Measurements from ENCODE around the gene ARMC2. TPM values are rescaled to one million over a fixed set of nuclear protein-coding genes. Genes with fewer than 3 reads are reported as not detected.
"Not testable (repeated sequence)": the region's sequence is repeated elsewhere in the genome, so short reads cannot be mapped to it uniquely, and the experiment has no call there.

ARMC2 gene
- total and polyA plus RNA-seq, 2 donors (not counting 3 experiments of a cell fraction or from before 2014, with no cell fraction given), result 1.7 to 3.7 TPM

GRCh38 chr6:108865751-108866286 is 17.6 kb downstream of the ARMC2 start:
- H3K9me3 ChIP-seq (replicated peaks; ENCODE audit: control insufficient read depth, insufficient read depth, low read length); H3K4me3 ChIP-seq (replicated peaks in 1 of 3; ENCODE audit: insufficient read depth in 1 of 3, low read depth in 1 of 3, low read length in 3 of 3); H3K27ac ChIP-seq (ENCODE audit: insufficient read depth, low read depth, low read length); H3K4me1 ChIP-seq (ENCODE audit: control insufficient read depth, extremely low read depth, insufficient read depth, low read length); DNase-seq (ENCODE audit: low read depth, low spot score); H4K20me1 ChIP-seq (replicated peaks; ENCODE audit: control insufficient read depth, extremely low read depth, insufficient read depth, low read length); FAIRE-seq; H3K4me2 ChIP-seq (ENCODE audit: insufficient read depth, low read length); H3K36me3 ChIP-seq (ENCODE audit: control insufficient read depth in 2 of 2, extremely low read depth in 1 of 2, insufficient read depth in 2 of 2, low read length in 2 of 2); intact Hi-C loops (cut with micrococcal nuclease); H3K79me2 ChIP-seq (ENCODE audit: control insufficient read depth, insufficient read depth, low read length); H2AFZ ChIP-seq (ENCODE audit: low read depth, low read length); H3K9ac ChIP-seq (replicated peaks; ENCODE audit: extremely low read depth, insufficient read depth, low read length); BruUV-seq (replicated peaks); dilution Hi-C loops (cut with MboI; ENCODE audit: extremely low pct_ligation_motif_present, low sequenced_read_pairs); POLR2A ChIA-PET; H3K9me1 ChIP-seq (replicated peaks; ENCODE audit: control insufficient read depth, extremely low read depth, insufficient read depth, low read length); H3K27me3 ChIP-seq (ENCODE audit: control insufficient read depth in 2 of 2, insufficient read depth in 2 of 2, low read length in 2 of 2): not testable (repeated sequence)
- CTCF ChIA-PET, result interaction anchor here (0.6 to 1.7 kb wide), 6 partner anchors 9 to 545 kb away, joined by 3 to 5 read pairs (median 4); no protein-coding TSS in a partner anchor

- Histone ChIP-seq H3K9me1 (replicated peaks; ENCODE audit: control insufficient read depth, extremely low read depth, insufficient read depth, low read length) (no peaks in the 10 kb centered on the region), H3K27me3 (ENCODE audit: control insufficient read depth in 2 of 2, insufficient read depth in 2 of 2, low read length in 2 of 2) (no peaks in the 10 kb centered on the region), H3K4me2 (ENCODE audit: insufficient read depth, low read length) (no peak overlapping the region), H3K9me3 (replicated peaks; ENCODE audit: control insufficient read depth, insufficient read depth, low read length) (no peaks in the 10 kb centered on the region), H3K79me2 (ENCODE audit: control insufficient read depth, insufficient read depth, low read length) (no peaks in the 10 kb centered on the region), H4K20me1 (replicated peaks; ENCODE audit: control insufficient read depth, extremely low read depth, insufficient read depth, low read length) (no peaks in the 10 kb centered on the region), H2AFZ (ENCODE audit: low read depth, low read length) (no peak overlapping the region), H3K4me3 (replicated peaks in 1 of 3; ENCODE audit: insufficient read depth in 1 of 3, low read depth in 1 of 3, low read length in 3 of 3) (no peak overlapping the region), H3K27ac (ENCODE audit: insufficient read depth, low read depth, low read length) (no peak overlapping the region), H3K4me1 (ENCODE audit: control insufficient read depth, extremely low read depth, insufficient read depth, low read length) (no peaks in the 10 kb centered on the region), H3K36me3 (ENCODE audit: control insufficient read depth in 2 of 2, extremely low read depth in 1 of 2, insufficient read depth in 2 of 2, low read length in 2 of 2) (no peaks in the 10 kb centered on the region), H3K9ac (replicated peaks; ENCODE audit: extremely low read depth, insufficient read depth, low read length) (no peak overlapping the region)
- CTCF ChIA-PET, result interaction anchor here (1.5 to 1.7 kb wide), 2 partner anchors 10 to 12 kb away, joined by 3 to 4 read pairs; no protein-coding TSS in a partner anchor
- BruUV-seq (replicated peaks), result no TSS peak
- no peak for FAIRE-seq
- POLR2A ChIA-PET, result no interaction called here
- no peak for DNase-seq (ENCODE audit: low read depth, low spot score)
- intact Hi-C loops (cut with micrococcal nuclease), result no loop called here
- TF ChIP-seq MYC (IDR thresholded peaks at IDR 0.05; ENCODE audit: low read depth, low read length), result no peak
- TF ChIP-seq JUN (IDR thresholded peaks at IDR 0.05; ENCODE audit: borderline replicate concordance, insufficient read depth, insufficient read length, low read depth), result peak; percentile 21
- dilution Hi-C loops (cut with MboI; ENCODE audit: extremely low pct_ligation_motif_present, low sequenced_read_pairs), result no loop called here
Measured at GRCh38 chr6:108866798-108867197, 18.6 kb downstream of the ARMC2 start.
